Stimulated activated CD8-positive, alpha-beta memory T cell treated with anti-CD3 and anti-CD28 coated beads, Interleukin-4, amount 100 ng/mL, for 48 hours (primary cell): ENCODE data around the gene SMIM45.
A peak's percentile ranks its signal among the peaks of the same experiment; 100 is the strongest.

Source experiments
- DNase-seq: peaks from one replicate; pipeline ENCODE4 v3.0.0-alpha.2; 2020

The SMIM45 gene

DNA sequence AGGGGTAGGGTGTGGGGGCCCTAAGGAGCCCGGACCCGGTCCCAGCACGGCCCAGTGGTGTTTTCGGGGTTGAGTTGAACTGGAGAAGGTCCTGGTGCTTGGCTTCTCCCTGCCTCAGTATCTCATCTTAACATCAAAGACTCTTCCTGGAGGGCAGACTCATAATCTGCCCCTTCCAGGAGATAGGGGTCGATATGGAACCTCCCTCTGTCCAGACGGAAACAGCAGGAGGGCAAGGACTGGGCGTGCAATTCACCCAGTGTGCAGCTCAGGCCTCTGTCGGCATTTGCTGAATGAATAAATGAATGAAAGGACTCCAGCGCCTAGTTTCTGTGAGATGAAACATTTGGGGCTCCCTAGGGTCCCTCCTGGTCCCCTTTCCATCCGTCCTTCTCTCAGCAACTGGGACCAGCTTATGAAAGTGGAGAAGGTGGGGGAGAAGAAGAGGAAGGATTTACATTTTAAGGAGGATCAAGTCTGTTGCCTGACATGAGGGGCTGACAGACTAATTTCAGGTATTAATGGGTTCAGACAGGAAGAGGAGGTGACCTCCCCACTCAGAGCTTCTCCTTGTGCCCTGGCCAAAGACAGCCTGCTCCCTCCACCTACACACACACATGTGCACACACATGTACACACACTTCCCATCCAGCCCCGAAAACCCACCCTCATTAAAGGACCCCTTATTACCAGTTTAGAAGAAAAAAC is 36.0 kb upstream of the SMIM45 start:
- no peak for DNase-seq

DNA sequence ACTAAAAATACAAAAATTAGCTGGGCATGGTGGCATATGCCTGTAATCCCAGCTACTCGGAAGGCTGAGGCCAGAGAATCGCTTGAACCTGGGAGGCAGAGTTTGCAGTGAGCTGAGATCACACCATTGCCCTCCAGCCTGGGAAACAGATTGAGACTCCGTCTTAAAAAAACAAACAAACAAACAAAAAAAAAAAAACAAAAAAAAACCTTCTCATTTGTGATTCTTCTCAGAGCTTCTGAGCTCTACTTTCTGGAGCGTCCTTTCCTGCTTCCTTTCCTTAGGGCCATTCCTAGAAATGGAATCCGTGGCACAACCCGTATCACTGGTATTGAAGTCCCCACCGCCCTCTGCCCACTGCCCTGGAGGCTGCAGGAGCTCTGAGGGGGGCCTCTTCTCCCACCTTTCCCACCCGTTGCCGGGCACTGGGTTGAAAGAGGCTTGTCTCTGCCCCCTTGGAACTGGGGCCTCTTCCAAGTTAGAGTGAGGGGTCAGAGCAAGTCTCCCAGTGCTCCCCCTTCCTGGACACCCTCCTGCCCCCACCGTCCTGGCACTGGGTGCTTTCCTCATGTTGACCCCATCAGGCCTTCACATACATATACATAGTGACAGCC is 35.1 kb upstream of the SMIM45 start:
- DNase-seq = no peak

DNA sequence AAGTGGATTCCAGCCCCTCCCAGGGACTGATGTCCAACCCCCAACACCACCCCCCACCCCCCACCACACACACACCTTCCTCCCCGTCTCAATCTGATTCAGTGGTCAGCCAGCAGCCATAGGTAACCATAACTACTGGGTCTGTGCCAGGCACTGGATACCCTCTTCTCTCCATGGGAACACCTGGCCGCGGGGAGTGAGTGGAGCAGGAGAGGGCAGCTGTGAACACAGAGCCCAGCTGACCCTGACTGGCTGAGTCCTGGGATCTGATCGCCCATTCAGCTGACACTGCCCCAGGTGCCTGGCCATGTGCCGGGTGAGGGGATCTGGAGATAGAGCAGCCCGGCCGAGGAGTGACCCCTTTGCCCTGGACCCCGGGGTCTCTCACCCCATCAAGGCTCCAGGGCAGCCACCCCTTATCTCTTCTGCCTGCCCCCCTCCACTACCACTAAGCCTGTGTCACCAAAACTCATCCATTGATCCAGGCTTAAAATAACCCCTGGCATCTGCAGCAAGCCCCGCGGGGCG is 34.5 kb upstream of the SMIM45 start:
- no peak for DNase-seq

DNA sequence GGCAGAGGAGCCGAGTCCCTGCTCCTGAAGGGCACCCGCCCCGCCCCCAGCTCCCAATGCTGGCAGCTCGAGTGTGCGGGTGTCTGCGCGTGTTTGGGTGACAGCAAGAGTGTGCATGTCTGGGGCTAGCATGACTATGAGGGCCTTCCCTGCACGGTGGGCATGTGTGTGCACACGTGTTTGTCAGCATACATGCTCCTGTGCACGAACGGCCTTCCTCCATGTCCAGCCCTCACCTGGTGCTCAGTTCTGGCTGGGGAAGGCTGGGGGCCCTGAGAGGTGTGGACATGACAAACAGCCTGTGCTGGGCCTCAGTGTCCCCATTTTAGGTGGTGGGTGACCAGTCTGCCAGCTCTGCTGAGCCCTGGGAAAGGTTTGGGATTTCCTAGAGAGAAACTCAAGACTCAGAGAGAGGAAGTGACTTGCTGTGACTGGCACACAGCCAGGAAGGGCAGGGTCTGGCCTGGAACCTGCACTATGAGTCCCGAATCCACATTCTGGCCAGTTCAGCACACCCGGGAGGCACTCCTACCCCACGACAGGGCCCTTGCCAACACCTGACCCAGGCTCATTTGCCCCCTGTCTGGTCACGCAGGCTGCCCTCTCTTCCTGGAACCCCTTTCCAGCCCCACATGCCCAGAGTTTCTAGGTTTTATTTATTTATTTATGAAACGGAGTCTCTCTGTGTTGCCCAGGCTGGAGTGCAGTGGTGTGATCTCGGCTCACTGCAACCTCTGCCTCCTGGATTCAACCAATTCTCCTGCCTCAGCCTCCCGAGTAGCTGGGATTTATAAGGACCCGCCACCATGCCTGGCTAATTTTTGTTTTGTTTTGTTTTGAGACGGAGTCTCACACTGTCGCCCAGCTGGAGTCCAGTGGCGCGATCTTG is 33.8 kb upstream of the SMIM45 start:
- DNase-seq = no peak

DNA sequence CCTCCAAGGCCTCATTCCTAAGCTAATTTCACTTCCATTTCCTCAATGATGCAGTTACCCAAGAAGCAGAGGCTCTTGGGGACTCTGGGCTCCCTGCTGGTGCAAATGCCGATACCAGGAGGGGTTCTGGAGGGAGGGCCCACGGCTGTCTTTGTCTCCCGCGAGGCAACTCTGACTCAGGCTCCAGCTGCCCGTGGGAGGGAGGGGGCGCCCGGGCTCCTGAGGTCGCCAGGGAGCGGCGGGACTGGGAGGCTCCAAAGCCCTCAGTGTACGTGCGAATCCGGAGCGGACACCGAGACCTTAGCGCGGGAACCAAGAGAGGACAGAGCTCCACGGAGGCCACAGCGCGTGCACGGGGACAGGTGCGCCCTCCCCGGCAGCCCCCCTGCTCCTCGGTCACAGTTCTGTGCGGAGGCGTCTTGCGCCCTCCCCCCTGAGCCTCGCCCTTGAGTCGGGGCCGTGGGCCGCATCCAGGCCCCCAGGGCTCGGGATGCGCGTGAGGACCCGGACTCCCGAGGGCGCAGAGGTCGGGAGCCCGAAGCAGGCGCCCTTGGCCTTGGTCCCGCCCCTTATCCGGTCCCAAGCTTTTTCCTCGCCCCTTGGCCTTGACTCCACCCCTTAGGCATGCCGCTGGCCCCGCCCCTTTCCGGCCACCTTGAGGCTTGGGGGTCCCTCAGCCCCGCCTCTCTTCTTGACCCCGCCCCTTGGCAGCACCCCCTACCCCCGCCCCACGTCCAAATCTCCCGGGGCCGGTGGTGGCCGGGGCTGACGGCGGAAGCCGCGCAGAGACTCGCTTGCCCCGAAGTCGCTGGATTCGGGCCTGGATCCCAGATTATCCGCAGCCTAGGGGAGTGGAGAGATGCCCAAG is 32.4 kb upstream of the SMIM45 start:
- peak; percentile 72 for DNase-seq

DNA sequence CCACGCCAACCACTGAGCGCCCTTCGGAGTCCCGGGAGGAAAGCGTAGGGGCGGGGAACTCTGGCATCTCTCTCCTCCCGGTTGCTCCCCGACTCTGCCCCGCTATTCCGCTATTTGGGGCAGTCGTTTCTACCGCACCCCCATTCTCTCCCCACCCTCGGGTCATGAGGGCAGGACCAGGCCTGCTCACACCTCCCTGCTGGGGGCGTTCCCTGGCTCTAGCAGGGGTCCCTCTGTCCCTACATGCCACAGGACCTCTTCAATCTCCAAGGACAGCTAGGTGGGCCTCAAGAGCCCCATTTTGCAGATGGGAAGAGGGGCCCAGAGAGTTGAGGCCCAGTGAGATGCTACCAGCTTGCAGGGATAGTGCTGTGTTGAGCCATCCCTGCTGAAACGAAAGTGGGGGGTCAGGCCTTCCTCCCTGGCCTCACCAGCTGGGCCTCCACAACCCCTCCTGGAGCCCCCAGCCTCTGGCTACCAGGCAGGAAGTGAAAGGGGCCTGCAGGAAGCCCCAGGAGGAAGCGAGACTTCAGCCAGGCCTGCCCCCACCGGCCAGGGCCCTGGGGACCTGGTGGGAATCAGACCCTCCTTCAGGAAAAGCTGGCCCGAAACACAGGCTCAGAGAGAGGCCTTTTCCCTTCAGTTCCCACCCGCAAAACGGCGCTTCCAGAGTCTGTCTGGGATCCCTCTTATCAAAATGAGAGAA is 31.5 kb upstream of the SMIM45 start:
- no peak for DNase-seq

DNA sequence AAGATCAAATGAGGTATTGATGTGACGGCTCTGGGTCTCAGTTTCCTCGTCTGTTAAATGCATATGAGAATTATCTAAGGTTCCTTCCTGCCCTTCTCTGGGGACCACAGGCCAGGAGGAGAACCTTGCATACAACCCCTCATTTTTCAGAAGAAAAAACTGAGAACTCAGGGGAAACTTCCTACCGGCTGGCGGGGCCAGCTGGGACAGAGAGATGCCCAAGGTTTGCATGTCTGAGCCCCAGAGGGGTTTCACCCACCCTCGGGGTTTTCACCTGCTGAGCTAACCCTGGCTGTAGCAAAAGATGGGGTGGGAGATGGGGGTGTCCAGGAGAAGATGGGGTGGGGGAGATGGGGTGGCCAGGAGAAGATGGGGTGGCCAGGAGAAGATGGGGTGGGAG is 29.6 kb upstream of the SMIM45 start:
- DNase-seq = no peak

DNA sequence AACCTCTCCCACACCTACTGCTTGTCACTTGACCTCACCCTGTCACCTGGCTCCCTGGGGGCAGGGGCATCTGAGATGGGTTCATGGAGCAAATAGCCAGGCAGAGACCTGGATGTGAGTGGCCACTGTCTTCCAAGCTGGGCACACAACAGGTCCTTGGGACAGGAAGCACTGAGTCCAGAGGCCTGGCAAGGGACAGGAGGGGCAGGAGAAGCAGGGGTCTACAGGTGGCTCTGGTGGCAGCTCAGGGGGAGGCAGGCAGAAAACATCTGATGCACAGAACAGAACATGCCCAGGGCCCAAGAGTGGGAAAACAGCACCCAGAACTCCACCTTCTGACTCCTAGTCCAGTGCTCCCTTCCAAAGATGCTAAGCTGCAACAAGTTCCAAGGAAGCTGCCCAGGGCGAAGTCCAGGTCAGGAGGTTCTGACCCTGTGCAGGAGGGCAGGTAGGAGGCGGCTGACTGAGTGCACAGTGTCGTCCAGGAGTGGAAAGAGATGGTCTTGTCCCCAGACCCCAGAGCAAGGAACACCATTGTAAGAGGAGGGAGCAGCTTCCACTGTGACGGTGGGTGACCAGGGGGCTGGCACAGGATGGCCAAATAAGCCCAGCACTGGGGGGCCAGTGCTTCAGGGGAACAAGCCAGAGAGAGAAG is 28.9 kb upstream of the SMIM45 start:
- DNase-seq = no peak

DNA sequence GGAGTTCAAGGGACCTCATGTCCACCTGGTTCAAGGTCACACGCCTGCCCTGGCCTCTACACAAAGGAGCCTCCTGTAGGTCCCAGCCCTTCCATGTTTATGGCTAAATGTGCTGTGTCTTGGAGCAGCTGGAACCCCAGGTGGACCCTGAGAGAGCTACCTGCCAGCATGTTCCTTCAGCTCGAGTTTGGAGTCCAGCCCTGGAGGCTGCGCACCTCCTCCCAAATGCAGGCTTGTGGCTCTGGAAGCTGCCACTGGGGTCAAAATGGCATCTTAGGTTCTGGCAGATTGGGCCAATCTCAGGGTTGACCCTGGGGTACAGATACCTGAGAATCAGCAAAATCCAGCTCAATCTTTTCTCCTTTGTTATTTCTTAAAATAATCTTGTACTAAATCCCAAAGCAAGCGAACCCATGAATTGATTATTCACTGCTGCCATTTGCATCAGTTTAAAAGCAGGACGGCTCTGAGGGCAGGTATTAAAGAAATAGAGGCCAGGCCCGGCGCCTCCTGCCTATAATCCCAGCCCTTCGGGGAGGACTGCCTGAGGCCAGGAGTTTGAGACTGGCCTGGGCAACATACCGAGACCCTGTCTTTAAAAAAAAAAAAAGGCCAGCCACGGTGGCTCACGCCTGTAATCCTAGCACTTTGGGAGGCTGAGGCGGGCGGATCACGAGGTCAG is 28.2 kb upstream of the SMIM45 start:
- no peak for DNase-seq

DNA sequence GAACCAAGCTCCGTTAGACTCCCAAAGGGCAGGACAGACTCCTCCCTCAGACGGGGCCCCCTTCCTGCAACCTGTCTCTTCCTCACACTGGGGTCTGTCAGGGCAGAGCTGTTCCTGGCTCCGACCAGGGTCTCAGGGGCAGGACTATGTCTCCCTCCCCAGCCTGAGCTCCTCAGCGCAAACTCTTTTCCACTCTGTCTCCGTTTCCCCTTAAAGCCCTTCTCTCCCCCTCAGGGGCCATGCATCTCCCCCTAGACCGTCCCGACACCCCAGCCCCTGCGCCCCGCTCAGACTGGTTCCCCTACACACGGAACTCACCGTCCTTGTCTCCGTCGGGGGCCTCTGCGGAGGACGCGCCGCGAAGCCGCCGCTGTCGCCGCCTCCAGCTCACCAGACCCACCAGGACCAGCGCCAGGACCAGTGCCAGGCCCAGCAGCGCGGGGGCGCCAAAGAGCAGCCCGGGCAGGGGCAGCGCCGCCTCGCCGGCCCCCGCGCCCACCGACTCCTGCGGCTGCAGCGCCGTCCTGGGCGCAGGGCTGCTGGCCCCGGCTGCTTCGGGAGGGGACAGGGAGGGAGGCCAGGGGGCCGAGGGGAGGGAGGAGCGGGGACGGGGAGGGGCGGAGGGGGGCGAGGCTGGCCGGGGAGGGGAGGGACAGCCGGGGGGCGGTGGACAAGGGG is 26.0 kb upstream of the SMIM45 start:
- peak; percentile 87 for DNase-seq

DNA sequence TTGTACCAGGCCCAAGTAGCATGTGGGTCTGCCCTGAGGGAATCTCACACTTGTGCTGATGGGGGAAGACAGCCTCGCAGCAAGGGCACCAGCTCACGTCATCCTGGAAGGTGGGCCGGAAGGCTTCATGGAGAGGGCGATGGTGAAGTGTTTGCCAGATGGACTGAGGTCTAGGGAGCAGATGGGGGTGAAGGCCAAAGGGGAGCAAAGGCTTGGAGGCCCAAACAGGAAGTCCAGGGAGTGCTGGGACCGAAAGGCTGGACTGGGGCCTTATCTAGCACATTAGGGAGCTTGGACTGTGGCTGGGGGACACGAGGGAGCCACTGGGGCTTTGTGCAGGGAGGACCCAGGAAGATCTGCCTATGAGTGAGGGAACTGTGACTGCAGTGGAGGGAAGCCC is 24.1 kb upstream of the SMIM45 start:
- no peak for DNase-seq

DNA sequence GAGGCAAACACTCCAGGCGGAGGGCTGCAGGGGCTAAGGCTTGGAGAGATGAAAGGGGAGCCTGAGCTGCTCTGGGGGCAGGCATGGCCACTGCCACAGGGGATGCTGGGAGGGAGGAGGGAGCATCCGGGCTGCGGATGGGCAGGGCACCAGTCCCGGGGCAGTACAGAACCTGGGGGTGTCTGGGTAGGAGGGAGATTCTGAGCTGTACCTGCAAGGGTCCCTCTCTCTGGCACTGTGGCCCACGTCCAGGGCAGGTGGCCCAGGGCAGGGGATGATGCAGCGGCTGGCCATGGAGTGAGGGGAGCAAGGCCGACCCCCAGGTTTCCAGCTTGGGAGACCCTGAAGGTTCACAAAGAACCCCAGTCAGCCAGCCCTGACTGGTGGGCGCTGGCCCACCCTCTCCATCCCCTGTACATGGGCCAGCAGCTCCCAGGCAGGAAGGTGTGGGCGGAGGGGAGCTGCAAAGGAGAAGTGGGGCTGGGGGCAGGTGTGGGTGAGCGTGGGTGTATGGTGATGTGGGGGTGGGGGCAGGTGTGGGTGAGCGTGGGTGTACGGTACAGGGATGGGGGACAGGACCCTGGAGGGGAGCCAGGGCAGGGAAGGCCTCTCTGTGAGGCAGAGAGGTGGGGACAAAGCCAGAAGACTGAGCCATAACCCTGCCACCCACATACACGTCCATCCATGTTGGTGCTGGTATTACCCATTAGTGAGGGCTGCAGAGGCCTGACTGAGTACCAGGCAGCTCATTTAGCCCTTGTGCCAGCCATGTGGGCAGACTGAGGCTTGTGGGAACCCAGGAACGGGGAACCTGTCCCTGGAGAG is 23.1 kb upstream of the SMIM45 start:
- DNase-seq = no peak

DNA sequence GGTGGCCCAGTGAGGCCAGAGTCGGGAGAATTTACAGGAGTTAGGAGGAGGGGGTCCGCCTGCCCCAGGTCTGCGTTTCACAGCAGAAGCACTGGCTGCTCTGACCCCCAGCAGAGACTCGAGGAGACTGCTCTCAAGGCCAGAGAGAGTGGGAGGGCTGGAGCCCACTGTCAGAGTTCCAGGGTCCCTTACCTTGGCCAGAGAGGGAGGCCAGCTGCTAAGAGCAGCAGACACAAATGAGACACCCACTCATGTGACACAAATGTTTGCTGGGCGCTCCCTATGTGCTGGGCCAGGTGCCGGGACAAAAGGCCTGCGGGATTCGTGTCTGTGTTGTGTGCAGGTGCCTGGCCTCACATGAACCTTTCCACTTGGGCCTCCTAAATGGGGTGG is 22.5 kb upstream of the SMIM45 start:
- no peak for DNase-seq

DNA sequence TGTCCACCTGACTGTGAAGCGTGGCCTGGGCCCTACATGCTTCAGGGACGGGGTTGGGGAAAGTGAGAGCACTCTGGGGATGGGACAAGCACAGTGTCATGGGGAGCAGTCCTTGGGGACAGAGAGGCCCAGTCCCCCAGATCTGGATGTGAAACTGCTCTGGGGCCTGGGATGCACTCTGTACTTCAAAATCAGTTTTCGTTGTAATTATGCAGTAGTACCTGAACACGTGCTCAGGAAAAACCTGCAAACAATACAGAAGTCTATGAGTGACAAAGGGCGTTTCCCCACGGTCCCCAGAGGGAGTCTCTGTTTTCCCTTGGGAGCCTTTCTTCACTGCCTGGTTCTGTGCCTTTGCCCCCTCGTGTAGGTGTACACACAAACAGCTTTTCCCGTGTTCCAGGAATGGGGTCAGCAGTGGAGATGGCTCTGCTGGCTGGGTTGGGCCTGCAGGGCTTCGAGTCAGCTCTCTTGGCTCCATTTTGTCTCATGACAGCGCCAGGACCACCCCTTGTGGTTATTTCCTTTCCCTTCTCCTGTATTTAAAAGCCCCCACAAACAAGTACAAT is 20.2 kb upstream of the SMIM45 start:
- DNase-seq = no peak

DNA sequence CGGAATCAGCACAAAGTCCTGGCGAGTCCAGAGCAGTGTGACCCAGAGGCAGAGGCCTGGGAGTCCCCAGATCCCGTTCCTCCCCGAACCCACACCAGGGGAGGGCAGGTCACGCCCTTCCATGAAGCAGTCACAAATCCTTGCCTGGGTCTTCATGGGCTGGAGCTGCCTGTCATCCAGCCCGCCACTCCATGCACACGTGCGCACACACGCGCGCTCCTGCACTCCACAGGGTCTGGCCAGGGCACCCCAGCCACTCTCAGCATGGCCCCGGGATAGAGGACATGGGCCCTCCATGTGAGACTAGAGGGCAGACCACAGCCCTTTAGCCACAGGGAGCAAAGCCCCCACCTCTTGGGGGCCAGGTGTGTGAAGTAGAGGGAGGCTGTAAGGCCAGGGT is 19.6 kb upstream of the SMIM45 start:
- DNase-seq = no peak

DNA sequence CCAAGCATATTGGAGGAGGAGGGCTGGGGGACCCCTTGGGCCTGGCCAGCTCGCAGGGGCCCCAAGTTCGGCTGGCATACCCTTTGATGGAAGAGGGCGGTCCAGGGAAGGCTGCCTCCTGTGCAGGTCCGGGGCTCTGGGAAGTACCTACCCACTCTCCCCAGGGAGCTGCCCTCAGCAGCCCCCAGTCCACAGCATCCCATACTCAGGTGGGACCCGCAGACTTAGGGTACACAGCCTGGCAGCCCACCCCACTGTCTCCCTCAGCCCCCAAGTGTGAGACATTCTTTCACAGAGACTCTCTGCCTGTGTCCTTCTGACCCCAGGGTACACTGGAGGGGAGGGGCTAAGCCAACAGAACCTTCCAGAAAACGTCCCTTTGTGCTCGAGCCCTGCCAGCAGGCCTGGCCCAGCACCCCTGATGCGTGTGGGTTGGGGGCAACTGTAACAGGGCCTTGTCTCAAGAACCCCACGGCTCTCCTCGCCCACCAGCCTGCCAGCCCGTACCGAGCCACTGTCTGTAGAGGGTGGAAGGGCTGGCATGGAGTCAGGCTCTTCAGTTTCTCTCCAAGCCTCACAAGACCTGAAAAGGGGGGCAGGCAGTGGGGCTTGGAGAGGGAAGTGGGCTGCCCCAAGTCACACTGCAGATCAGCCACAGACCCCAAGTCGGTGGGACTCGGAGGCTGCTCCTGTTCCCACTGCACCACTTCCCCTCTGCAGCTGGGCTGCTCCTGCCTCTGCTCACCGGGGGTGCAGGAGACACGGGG is 18.4 kb upstream of the SMIM45 start:
- DNase-seq = no peak

DNA sequence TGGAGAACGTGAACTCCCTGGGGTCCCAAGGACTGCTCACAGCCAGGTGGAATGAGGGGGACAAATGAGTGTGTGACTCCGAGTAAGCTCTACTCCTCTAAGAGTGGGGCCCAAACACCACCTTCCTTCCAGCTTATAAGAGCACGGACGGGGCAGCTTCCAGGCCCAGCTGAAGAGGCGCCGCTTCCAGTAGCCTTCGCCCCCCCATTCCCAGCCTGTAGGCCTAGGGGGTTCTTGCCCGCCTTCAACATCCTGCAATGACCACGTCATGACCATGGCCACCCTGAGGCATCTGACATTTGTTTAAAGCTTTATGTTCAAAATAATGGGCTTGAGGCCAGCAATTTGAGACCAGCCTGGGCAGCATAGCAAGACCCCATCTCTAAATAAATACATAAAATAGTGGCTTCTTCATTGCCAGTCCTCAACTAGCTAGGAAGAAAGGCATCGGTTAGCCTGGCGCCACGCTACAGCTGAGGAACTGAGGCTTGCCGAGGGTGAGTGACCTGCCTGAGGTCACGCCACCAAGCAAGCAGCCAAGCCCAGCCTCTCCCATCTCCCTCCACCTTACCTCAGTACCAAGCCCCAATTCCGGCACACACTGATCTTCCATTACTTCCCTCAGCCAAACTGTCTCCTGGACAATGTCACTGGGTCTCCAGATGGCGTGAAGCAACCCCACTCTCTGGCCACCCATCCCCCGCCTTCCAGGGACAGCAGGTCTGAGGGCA is 17.5 kb upstream of the SMIM45 start:
- DNase-seq = no peak

DNA sequence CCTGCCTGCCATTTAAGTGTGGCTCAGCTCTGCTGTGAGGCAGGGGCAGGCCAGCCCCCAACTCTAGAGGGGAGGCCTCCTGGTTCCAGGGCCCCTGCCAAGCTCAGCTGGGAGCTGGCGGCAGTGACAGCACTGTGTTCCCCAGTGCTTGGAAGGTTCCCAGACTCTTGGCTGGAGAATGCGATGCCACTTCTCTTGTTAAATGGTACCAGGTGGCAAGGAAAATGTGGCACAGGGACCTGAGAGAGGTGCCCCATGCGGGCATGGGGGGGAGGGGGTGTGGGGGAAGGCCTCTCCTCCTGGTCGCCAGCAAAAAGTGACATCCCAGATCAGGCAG is 17.0 kb upstream of the SMIM45 start:
- no peak for DNase-seq
